Ectodermal cell (in vitro differentiated cells): ENCODE results near the gene METTL26.
"Not testable (repeated sequence)": the region's sequence is repeated elsewhere in the genome, so short reads cannot be mapped to it uniquely, and the experiment has no call there.

Experiments used
- H3K27ac ChIP-seq: 2 replicates; pipeline ENCODE4 v1.7.0; 2013; ENCODE audit warnings: mild to moderate bottlenecking, low read depth, low read length; ENCODE audit not compliant: insufficient read depth, poor library complexity, severe bottlenecking
- H3K27me3 ChIP-seq: 2 replicates; pipeline ENCODE4 v1.7.0; 2013; ENCODE audit warnings: mild to moderate bottlenecking, low read length; ENCODE audit not compliant: insufficient read depth, control insufficient read depth, poor library complexity, severe bottlenecking
- H3K36me3 ChIP-seq: one replicate; pipeline ENCODE4 v1.7.0; 2013; ENCODE audit warnings: low read length; ENCODE audit not compliant: control insufficient read depth, insufficient read depth
- H3K4me1 ChIP-seq: one replicate; pipeline ENCODE4 v1.7.0; 2013; ENCODE audit warnings: low read length; ENCODE audit not compliant: control insufficient read depth, insufficient read depth
- H3K4me3 ChIP-seq: 2 replicates; pipeline ENCODE4 v1.7.0; 2013; ENCODE audit warnings: low read depth, low read length, control low read depth; ENCODE audit not compliant: insufficient read depth
- H3K9me3 ChIP-seq: 2 replicates; pipeline ENCODE4 v1.7.0; 2013; ENCODE audit warnings: mild to moderate bottlenecking, low read length, moderate library complexity; ENCODE audit not compliant: control insufficient read depth
- WGBS, 2 experiments: methylation state at CpG; one replicate each; pipeline ENCODE4 v1.1.7; 2013; ENCODE audit warnings: missing lambda C conversion rate in 2 of 2; 5-methylcytosine and 5-hydroxymethylcytosine counted together

Gene METTL26

GRCh38 chr16:606656-607307 lies 29.3 kb downstream of the METTL26 start:
- no peak overlapping the region for H3K4me3 ChIP-seq
- WGBS, 2 experiments = 93 to 94% methylated on average over 22 of the region's 22 CpGs
- H3K9me3 ChIP-seq = no peaks in the 10 kb centered on the region
- no peaks in the 10 kb centered on the region for H3K27me3 ChIP-seq
- H3K4me1 ChIP-seq = no peaks in the 10 kb centered on the region
- H3K27ac ChIP-seq = no peak overlapping the region
- no peaks in the 10 kb centered on the region for H3K36me3 ChIP-seq

DNA sequence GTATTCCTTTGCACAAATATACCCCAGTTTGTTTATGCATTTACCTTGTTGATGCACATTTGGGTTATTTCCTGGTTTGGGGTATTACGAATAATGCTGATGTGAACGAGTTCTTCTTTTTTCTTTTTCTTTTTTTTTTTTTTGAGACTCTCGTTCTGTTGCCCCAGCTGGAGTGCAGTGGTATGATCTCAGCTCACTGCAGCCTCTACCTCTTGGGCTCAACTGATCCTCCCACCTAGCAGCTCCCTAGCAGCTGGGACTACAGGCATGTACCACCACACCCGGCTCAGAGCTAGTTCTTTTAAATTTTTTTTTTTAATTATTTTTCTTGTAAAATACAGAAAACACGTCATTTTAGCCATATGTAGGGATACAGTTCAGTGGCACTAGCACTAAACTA lies 32.2 kb downstream of the METTL26 start:
- Histone ChIP-seq H3K4me1 (no peaks in the 10 kb centered on the region), H3K27ac (no peak overlapping the region), H3K9me3 (no peaks in the 10 kb centered on the region), H3K4me3 (no peak overlapping the region), H3K27me3 (no peaks in the 10 kb centered on the region), H3K36me3 (peaks cover 4% of the 10 kb centered on the region)
- WGBS, 2 experiments = 94 to 95% methylated on average over 4 to 5 of the region's 5 CpGs

GRCh38 chr16:600781-601180 lies 35.3 kb downstream of the METTL26 start:
- 56 to 62% methylated on average over 7 of the region's 7 CpGs for WGBS, 2 experiments
- Histone ChIP-seq H3K27ac (no peak overlapping the region), H3K4me1 (no peaks in the 10 kb centered on the region), H3K9me3 (no peaks in the 10 kb centered on the region), H3K4me3 (no peak overlapping the region), H3K36me3 (peaks cover 7% of the 10 kb centered on the region), H3K27me3 (no peaks in the 10 kb centered on the region)

DNA sequence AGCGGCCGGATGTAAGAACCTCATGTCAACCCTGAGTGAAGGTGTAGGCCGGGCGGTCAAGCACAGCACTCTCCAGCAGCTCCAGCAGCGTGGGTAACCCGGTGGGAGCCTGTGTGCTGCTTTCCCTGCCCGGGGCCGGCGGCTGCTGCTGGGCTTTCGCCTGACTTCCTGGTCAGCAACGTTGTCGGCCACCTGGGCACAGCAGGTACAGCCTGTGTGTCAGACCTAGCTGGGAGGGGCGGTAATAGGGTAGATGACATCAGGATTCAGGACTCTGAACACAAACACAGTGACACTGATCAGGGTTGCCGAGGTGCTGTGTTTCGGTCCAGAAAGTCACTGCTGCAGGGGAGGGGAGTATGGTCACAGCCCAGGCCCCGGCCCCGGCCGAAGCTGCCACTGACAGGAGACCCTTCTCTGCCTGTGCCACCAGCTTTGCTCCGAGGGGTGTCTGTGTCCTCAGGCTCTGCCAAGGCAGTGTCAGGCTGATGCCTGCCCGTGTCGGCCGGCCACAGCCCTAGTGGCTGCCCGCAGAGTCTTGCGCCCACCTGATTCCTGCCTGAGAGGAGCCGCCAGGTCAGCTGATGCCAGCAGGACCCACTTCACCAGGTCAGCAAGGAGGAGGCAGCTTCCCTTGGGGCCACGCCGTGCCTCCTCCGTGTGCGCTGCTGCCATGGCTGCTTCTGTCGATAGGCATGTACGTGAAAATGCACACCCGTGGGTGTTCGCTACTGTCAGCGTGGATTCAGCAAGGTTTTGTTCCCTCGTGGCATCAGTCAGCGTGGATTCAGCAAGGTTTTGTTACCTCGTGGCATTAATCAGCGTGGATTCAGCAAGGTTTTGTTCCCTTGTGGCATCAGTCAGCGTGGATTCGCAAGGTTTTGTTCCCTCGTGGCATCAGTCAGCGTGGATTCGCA lies 37.0 kb downstream of the METTL26 start:
- peaks cover 7% of the 10 kb centered on the region for H3K36me3 ChIP-seq
- H3K27ac ChIP-seq = no peak overlapping the region
- H3K9me3 ChIP-seq = no peaks in the 10 kb centered on the region
- 96% methylated on average over 40 of the region's 43 CpGs for WGBS, 2 experiments
- no peaks in the 10 kb centered on the region for H3K4me1 ChIP-seq
- no peak overlapping the region for H3K4me3 ChIP-seq
- no peaks in the 10 kb centered on the region for H3K27me3 ChIP-seq

- not testable (repeated sequence) for H3K27ac ChIP-seq, H3K9me3 ChIP-seq, H3K4me3 ChIP-seq, H3K4me1 ChIP-seq, H3K36me3 ChIP-seq, H3K27me3 ChIP-seq
- WGBS, 2 experiments = 91 to 96% methylated on average over 7 of the region's 7 CpGs
Observed at GRCh38 chr16:597655-598054, 38.5 kb downstream of the METTL26 start.

- Histone ChIP-seq H3K4me1 (no peaks in the 10 kb centered on the region), H3K27me3 (no peaks in the 10 kb centered on the region), H3K4me3 (no peak overlapping the region), H3K9me3 (no peaks in the 10 kb centered on the region), H3K36me3 (peaks cover 7% of the 10 kb centered on the region), H3K27ac (no peak overlapping the region)
- 95% methylated on average over 12 of the region's 12 CpGs for WGBS, 2 experiments
Observed at GRCh38 chr16:596736-597060, 39.4 kb downstream of the METTL26 start.

GRCh38 chr16:595942-596735 lies 40.0 kb downstream of the METTL26 start:
- H3K27ac ChIP-seq = no peak overlapping the region
- H3K4me3 ChIP-seq = no peak overlapping the region
- no peaks in the 10 kb centered on the region for H3K9me3 ChIP-seq
- peaks cover 7% of the 10 kb centered on the region for H3K36me3 ChIP-seq
- 95 to 97% methylated on average over 34 of the region's 34 CpGs for WGBS, 2 experiments
- peaks cover 1% of the 10 kb centered on the region for H3K27me3 ChIP-seq
- peaks cover 2% of the 10 kb centered on the region for H3K4me1 ChIP-seq

DNA sequence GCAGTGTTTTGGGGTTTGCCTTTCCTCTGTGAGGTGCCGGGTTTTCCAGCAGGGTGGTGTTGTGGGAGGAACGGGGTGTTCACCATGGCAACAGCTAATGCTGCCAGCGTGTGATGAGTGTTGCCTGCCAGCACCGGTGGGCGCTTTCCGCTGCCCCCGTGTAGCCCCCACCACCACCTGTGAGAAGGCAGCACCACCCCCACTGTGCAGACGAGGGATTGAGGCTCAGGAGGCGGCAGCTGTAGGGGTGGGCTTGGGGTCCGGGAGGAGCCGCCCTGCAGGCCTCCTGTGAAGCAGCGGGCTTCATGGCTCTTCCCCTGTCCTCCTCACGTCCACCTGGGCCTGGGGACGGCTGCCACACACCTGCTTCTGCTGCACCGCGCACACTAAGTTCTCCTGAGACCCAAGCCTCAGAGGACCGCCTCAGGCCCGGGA lies 41.0 kb downstream of the METTL26 start:
- Histone ChIP-seq H3K9me3 (no peaks in the 10 kb centered on the region), H3K27ac (no peak overlapping the region), H3K4me3 (no peak overlapping the region), H3K4me1 (peaks cover 8% of the 10 kb centered on the region), H3K36me3 (peaks cover 7% of the 10 kb centered on the region), H3K27me3 (peaks cover 10% of the 10 kb centered on the region)
- WGBS, 2 experiments = 90% methylated on average over 18 of the region's 18 CpGs

- Histone ChIP-seq H3K27me3 (peaks cover 10% of the 10 kb centered on the region), H3K27ac (no peak overlapping the region), H3K4me3 (no peak overlapping the region), H3K4me1 (peaks cover 8% of the 10 kb centered on the region), H3K9me3 (no peaks in the 10 kb centered on the region), H3K36me3 (peaks cover 2% of the 10 kb centered on the region)
- 87% methylated on average over 16 of the region's 16 CpGs for WGBS, 2 experiments
Observed at GRCh38 chr16:593807-594206, 42.3 kb downstream of the METTL26 start.

- H3K27me3 ChIP-seq = peaks cover 10% of the 10 kb centered on the region
- H3K9me3 ChIP-seq = no peaks in the 10 kb centered on the region
- WGBS, 2 experiments = 94 to 95% methylated on average over 9 of the region's 9 CpGs
- no peaks in the 10 kb centered on the region for H3K36me3 ChIP-seq
- H3K4me3 ChIP-seq = no peak overlapping the region
- H3K4me1 ChIP-seq = peaks cover 8% of the 10 kb centered on the region
- no peak overlapping the region for H3K27ac ChIP-seq
Observed at GRCh38 chr16:593406-593805, 42.7 kb downstream of the METTL26 start.
